IPS DF 4.7 (cell line): ENCODE data around the gene SLC30A1.
"Not testable (repeated sequence)": the region's sequence is repeated elsewhere in the genome, so short reads cannot be mapped to it uniquely, and the experiment has no call there.

ENCODE experiments used
- DNase-seq: peaks from one replicate; pipeline ENCODE4 v3.0.0-alpha.2; 2013; ENCODE audit warnings: low spot score; ENCODE audit errors: extremely low read depth

SLC30A1 gene

GRCh38 chr1:211578640-211579439 is at the start of gene SLC30A1:
Gene SLC30A1 (minus strand): TSS chr1:211579161. CDS start chr1:211578612, 549 bp downstream.
- peak; percentile 44 for DNase-seq

- no peak for DNase-seq
These were observed 49.5 kb upstream of the SLC30A1 start for GRCh38 chr1:211628417-211628816.

GRCh38 chr1:211627259-211627658 is 48.3 kb upstream of the SLC30A1 start:
- no peak for DNase-seq

- not testable (repeated sequence) for DNase-seq
These were observed 46.9 kb upstream of the SLC30A1 start for GRCh38 chr1:211625866-211626265.

- no peak for DNase-seq
These were observed 46.1 kb upstream of the SLC30A1 start for GRCh38 chr1:211625040-211625439.

- DNase-seq, result no peak
These were observed 44.6 kb upstream of the SLC30A1 start for GRCh38 chr1:211623515-211623914.

GRCh38 chr1:211621447-211622198 is 42.7 kb upstream of the SLC30A1 start:
- no peak for DNase-seq

- no peak for DNase-seq
These were observed 41.1 kb upstream of the SLC30A1 start for GRCh38 chr1:211620097-211620496.

- no peak for DNase-seq
These were observed 40.4 kb upstream of the SLC30A1 start for GRCh38 chr1:211619033-211619996.

- DNase-seq, result no peak
These were observed 38.0 kb upstream of the SLC30A1 start for GRCh38 chr1:211616965-211617297.

GRCh38 chr1:211616231-211616964 is 37.4 kb upstream of the SLC30A1 start:
- DNase-seq, result no peak

GRCh38 chr1:211614615-211615014 is 35.7 kb upstream of the SLC30A1 start:
- DNase-seq, result no peak

GRCh38 chr1:211613951-211614350 is 35.0 kb upstream of the SLC30A1 start:
- no peak for DNase-seq

GRCh38 chr1:211613108-211613947 is 34.4 kb upstream of the SLC30A1 start:
- DNase-seq, result no peak

GRCh38 chr1:211612786-211613107 is 33.8 kb upstream of the SLC30A1 start:
- DNase-seq, result no peak

- no peak for DNase-seq
These were observed 32.9 kb upstream of the SLC30A1 start for GRCh38 chr1:211611818-211612217.

- DNase-seq, result no peak
These were observed 32.0 kb upstream of the SLC30A1 start for GRCh38 chr1:211610779-211611556.

- no peak for DNase-seq
These were observed 30.4 kb upstream of the SLC30A1 start for GRCh38 chr1:211609120-211610024.
